Measurements from ENCODE around the gene REEP6.
"Not testable (repeated sequence)": the region's sequence is repeated elsewhere in the genome, so short reads cannot be mapped to it uniquely, and the experiment has no call there.

Gene REEP6

GRCh38 chr19:1531587-1531986, 40.6 kb downstream of the REEP6 start:
- Histone ChIP-seq H3K9me3 (ENCODE audit: severe bottlenecking) (no peaks in the 10 kb centered on the region), H3K4me3 (ENCODE audit: low read depth, low read length) (no peak overlapping the region), H3K27me3 (ENCODE audit: insufficient read depth, low read depth, severe bottlenecking) (no peaks in the 10 kb centered on the region), H3K36me3 (no peaks in the 10 kb centered on the region), H3K27ac (no peak overlapping the region)
- no peak for DNase-seq
- TF ChIP-seq CTCF (IDR thresholded peaks at IDR 0.05; ENCODE audit: low read depth, low read length): no peak

- H3K9me3 ChIP-seq (ENCODE audit: severe bottlenecking): no peaks in the 10 kb centered on the region
- DNase-seq: no peak
- no peak overlapping the region for H3K27ac ChIP-seq
- no peaks in the 10 kb centered on the region for H3K36me3 ChIP-seq
- TF ChIP-seq CTCF (IDR thresholded peaks at IDR 0.05; ENCODE audit: low read depth, low read length): no peak
- H3K27me3 ChIP-seq (ENCODE audit: insufficient read depth, low read depth, severe bottlenecking): no peaks in the 10 kb centered on the region
- no peak overlapping the region for H3K4me3 ChIP-seq (ENCODE audit: low read depth, low read length)
These were observed 41.0 kb downstream of the REEP6 start for GRCh38 chr19:1532003-1532402.

- TF ChIP-seq CTCF (IDR thresholded peaks at IDR 0.05; ENCODE audit: low read depth, low read length): no peak
- Histone ChIP-seq H3K36me3 (no peaks in the 10 kb centered on the region), H3K27ac (no peak overlapping the region), H3K4me3 (ENCODE audit: low read depth, low read length) (no peak overlapping the region), H3K9me3 (ENCODE audit: severe bottlenecking) (no peaks in the 10 kb centered on the region), H3K27me3 (ENCODE audit: insufficient read depth, low read depth, severe bottlenecking) (no peaks in the 10 kb centered on the region)
- DNase-seq: peak; percentile 70
These were observed 42.6 kb downstream of the REEP6 start for GRCh38 chr19:1533510-1534150.

- Histone ChIP-seq H3K27ac (no peak overlapping the region), H3K36me3 (no peaks in the 10 kb centered on the region), H3K27me3 (ENCODE audit: insufficient read depth, low read depth, severe bottlenecking) (no peaks in the 10 kb centered on the region), H3K9me3 (ENCODE audit: severe bottlenecking) (no peaks in the 10 kb centered on the region), H3K4me3 (ENCODE audit: low read depth, low read length) (no peak overlapping the region)
- TF ChIP-seq CTCF (IDR thresholded peaks at IDR 0.05; ENCODE audit: low read depth, low read length): no peak
- DNase-seq: no peak
These were observed 44.0 kb downstream of the REEP6 start for GRCh38 chr19:1534972-1535371.

GRCh38 chr19:1535699-1536098, 44.7 kb downstream of the REEP6 start:
- H3K27ac ChIP-seq; H3K4me3 ChIP-seq (ENCODE audit: low read depth, low read length); DNase-seq; H3K36me3 ChIP-seq; H3K27me3 ChIP-seq (ENCODE audit: insufficient read depth, low read depth, severe bottlenecking); H3K9me3 ChIP-seq (ENCODE audit: severe bottlenecking): not testable (repeated sequence)

GRCh38 chr19:1538978-1539377, 48.0 kb downstream of the REEP6 start:
- H3K27me3 ChIP-seq (ENCODE audit: insufficient read depth, low read depth, severe bottlenecking): no peaks in the 10 kb centered on the region
- peak overlapping the region; percentile 1; the same call in 1 of the 2 replicates for H3K4me3 ChIP-seq (ENCODE audit: low read depth, low read length)
- TF ChIP-seq CTCF (IDR thresholded peaks at IDR 0.05; ENCODE audit: low read depth, low read length): no peak
- no peaks in the 10 kb centered on the region for H3K36me3 ChIP-seq
- no peak overlapping the region for H3K27ac ChIP-seq
- DNase-seq: peak; percentile 42
- peaks cover 3% of the 10 kb centered on the region for H3K9me3 ChIP-seq (ENCODE audit: severe bottlenecking)

GRCh38 chr19:1539749-1540148, 48.8 kb downstream of the REEP6 start:
- not testable (repeated sequence) for H3K27ac ChIP-seq; H3K36me3 ChIP-seq; H3K4me3 ChIP-seq (ENCODE audit: low read depth, low read length); H3K9me3 ChIP-seq (ENCODE audit: severe bottlenecking); DNase-seq; H3K27me3 ChIP-seq (ENCODE audit: insufficient read depth, low read depth, severe bottlenecking)

Data from WERI-Rb-1 (cell line).